SKM-1 treated with dmso at 0.1 percent for 144 hours (cell line): ENCODE data around the gene MMP24.
"Not testable (repeated sequence)": the region's sequence is repeated elsewhere in the genome, so short reads cannot be mapped to it uniquely, and the experiment has no call there.

ENCODE experiments used
- DNase-seq: peaks from one replicate; lab custom pipeline; 2025; ENCODE audit not compliant: unreplicated experiment; lab: John Stamatoyannopoulos, UW

Gene MMP24

DNA sequence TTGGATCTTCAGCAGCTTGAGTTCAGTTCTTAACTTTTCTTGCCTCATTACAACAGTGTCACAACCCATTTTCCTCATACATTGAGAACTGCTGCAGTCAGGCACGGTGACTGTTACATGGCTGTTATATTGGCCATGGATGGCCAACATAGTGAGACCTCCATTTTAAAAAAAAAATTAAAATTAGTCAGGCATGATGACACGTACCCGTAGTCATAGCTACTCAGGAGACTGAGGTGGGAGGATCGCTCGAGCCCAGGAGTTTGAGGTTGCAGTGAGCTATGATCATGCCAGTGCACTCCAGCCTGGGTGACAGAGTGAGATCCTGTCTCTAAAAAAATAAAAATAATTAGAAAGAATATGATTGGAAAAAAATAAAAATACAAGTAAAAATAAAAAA lies 9.9 kb upstream of the MMP24 start:
- DNase-seq = no peak

DNA sequence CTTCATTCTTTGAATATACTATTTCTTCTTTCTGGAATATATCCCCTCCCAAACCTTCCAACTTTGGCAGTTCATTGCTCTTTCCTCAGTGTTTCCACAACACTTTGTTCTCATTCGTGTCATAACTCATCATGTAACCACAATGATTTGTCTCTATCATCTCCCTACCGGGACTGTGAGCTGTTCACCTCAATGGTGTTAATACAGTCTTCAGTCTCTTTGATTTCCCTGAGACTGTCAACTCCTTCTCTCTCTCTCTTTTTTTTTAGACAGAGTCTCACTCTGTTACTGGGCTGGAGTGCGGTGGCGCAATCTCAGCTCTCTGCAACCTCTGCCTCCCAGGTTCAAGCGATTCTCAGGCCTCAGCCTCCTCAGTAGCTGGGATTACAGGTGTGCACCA lies 2.5 kb upstream of the MMP24 start:
- DNase-seq = no peak

GRCh38 chr20:35224536-35224935 lies 2.0 kb upstream of the MMP24 start:
- no peak for DNase-seq

DNA sequence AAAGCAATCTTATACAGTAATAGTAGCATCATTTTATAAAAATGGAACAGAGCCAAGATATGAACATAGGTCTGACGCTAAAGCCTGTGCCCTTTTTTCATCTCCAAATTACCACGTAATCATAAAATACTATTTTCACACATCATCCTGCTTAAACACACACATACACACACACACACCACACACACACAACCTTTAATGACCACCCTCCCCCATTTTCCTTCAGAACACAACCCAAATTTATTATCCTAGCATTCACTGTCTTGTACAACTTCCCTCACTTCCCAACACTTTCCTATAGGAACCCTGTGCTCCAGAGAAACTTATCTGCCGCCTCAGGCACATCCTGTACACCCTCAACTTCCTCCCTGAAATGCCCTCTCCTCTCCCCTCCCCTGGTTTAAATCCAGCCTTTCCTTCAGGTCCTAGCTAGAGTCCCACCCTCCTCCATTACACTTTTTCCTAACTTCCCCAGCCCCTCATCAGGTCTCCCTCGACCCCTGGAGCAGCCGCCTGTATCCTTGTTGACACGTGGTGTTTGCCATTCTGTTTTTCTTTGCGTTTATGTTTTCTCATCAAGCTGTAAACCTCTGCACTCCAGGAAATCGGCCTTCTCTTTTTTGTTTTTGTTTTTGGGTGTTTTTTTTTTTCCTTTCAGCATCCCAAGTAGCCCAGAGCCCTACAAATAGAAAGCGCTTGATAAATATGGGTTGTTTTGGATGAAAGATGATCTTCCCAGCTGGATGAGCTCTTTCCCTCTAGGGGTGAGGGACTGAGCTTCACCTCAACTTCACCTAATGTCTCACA lies 968 bp upstream of the MMP24 start:
- DNase-seq = no peak

DNA sequence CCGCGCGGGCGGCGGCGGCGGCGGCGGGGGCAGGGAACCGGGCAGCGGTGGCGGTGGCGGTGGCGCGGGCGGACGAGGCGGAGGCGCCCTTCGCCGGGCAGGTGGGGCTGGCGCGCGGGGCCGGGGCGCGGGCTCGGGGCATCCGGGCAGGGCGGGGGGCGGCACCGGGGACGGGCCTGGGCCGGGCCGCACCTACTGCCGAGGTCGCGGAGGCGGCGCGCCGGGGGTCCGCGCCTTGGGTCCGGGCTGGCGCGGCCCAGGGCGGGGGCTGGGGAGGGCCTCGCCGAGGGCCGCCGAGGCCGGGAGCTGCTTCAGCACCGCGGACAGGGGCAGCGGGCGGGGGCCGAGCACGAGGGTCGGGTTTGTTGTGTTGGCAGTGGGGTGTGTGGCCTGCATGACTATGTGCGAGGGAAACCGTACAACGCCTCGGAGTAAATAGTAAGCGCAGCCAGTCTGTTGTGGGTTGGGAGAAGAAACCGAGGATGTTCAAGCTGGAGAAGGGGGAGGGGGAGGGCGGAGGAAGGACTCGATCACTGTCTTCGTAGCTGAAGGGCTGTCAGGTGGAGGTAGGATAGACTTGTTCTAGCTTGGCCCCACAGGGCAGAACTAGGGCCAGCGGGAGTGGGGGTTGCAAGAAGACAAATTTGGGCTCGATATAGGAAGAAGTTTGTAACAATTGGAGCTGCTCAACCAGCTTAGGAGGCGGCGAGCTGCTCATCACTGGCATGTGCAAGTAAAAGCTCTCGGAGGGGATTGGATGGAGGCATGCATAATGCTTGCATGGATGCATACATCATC lies 593 bp downstream of the MMP24 start:
- DNase-seq = no peak

DNA sequence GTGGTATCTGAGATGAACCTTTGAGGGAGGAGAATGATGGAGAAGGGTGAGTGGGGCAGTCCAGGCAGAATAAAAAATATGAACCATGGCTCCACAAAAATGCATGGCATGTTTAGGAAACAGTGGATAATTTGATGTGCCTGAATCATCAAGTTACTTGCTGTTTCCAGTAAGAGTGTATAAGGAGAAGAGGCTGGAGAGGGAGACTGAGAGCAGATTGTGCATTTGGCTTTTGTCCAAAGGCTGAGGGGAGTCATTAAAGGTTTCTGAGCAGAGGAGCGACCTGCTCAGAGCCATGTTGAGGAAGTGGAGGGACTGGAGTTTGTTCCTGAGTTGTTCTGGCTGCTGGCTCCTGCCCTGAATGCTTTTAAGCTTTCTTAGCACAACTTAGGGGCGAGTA lies 6.1 kb downstream of the MMP24 start:
- no peak for DNase-seq

DNA sequence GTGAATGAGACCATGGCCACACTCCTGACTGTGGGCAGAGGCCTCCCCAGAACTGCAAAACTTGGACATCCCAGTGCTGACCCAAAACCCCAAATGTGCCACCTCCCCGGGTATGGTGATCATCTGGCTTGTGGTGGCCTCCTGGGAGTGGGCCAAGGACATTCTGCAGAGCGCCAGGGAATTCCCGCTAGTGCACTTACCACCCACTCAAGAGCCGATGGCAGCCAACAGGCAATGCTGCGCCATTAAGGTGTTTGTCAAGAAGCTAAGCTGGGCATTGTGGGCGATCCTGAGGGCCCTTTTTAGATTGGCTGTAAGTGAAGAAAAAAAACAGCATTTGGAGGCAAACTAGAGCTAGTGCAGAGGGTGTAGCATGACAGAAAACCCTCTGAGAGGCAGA lies 9.4 kb downstream of the MMP24 start:
- DNase-seq = no peak

DNA sequence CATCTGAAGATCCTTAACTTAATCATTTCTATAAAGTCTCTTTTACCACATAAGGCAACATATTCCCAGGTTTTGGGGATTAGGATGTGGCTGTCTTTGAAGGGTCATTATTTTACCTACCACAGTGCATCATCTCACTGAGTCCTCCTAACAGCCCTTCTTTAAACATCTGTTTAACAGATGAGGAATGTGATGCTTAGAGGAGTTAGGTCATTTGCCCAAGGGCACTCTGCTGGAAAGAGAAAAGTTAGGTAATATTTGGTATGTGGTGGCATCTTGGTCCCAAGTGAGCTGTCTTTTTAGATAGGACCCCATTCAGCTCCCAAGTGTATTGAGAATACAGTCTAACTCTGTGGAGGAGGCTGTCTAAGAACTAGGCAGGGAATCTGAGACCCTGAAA lies 11.0 kb downstream of the MMP24 start:
- DNase-seq = no peak

DNA sequence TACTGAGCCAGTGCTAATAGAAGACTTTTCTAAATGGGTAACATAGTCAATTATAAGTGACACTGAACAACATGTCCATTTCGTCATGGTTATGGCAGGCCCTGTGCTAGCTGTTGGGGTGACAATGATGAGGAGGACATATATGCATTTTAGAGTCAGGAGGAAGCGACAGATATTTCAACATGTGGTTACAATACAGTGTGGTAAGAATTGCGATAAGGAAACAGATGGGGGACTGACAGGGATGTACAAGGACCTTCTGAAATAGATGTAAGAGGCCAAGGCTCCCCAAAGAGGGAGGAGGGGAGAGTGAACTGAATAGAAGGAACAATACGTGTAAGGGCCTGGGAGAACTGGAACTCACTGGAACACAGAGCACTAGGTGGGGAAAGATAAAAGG lies 11.7 kb downstream of the MMP24 start:
- peak; percentile 92 for DNase-seq

DNA sequence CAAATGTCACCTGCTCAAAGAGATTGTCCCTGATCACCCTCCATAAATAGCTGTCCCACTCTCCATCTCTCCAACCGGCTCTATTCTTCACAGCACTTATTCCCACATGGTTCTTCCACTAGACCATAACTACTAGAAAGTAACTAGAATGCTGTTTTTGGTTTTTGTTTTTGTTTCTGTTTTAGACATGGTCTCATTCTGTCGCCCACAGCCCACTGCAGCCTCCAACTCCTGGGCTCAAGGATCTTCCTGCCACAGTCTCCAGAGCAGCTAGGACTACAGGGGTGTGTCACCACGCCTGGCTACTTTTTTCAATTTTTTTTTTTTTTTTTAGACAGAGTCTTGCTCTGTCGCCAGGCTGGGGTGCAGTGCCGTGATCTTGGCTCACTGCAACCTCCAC lies 12.2 kb downstream of the MMP24 start:
- no peak for DNase-seq

DNA sequence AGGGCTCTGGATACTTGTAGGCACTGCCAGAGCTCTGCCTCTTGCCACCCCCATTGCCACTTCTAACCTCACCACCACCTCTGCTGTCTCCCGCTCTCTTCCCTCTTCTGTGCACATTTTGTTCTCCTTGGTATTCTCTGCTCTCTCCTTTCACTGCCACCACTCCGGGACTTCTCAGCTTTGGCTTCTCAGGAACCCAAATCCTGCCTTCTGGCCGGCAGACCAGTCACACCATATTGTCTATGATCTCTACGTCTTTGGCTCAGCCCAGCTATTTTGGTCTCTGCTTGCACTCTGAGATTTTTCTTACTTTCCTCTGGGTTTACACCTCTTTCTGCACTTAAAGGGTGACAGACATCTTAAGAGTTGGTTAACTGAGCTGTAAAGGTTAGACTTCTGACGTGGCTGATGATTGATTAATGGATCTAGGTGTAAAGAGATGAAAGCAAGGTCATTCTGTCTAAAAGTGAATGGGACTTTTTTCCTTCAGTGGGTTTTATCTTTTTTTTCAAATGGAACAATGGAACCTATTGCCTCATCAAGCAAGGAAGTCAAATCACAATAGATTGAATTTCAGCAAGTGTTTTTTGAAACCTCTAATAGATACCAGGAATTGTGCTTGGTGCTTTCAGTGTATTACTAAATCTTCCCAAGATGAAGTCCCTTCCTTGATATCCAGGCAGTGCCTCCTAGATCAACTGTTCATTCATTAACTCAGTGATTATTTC lies 13.8 kb downstream of the MMP24 start:
- no peak for DNase-seq

- no peak for DNase-seq
Measured at GRCh38 chr20:35240811-35241293, 14.4 kb downstream of the MMP24 start.

DNA sequence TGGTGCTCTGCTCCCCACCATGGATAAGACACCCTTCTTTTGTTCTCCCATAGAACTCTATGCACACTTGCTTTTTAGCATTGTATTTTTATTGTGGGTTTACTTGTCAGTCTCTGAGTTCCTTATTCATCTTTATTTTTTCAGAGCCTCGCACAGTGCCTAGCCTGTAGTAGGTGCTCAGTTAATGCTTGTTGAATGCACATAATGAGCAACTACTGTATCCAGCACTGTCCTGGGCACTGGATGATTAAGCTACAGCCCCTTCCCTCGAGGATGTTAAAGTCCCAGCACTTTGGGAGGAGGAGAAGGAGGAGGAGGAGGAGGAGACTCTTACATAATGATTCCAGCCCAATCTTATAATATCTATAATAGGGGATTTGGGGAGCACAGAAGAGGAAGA lies 16.8 kb downstream of the MMP24 start:
- no peak for DNase-seq

DNA sequence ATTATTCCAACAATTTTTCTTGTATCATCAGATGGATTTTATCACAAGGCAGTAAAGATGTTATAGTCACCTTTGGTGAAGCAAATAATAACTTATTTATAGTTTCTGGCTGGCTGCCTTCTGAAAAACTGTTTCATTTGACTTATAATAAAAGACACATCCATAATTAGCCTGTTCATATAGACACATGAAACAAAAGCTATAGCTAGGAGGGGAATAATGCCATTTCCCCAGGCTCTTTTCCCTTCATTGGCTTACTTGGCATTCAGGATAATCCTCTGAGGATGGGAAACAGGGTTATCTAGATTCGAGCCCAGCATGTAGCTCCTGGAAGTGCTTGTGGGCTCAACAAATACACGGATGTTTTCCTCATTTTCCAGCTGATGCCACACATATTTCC lies 17.5 kb downstream of the MMP24 start:
- DNase-seq = no peak

GRCh38 chr20:35246723-35247122 lies 20.2 kb downstream of the MMP24 start:
- DNase-seq = no peak

GRCh38 chr20:35248641-35249475 lies 22.4 kb downstream of the MMP24 start:
- no peak for DNase-seq

GRCh38 chr20:35251613-35251940 lies 25.1 kb downstream of the MMP24 start:
- DNase-seq = no peak

DNA sequence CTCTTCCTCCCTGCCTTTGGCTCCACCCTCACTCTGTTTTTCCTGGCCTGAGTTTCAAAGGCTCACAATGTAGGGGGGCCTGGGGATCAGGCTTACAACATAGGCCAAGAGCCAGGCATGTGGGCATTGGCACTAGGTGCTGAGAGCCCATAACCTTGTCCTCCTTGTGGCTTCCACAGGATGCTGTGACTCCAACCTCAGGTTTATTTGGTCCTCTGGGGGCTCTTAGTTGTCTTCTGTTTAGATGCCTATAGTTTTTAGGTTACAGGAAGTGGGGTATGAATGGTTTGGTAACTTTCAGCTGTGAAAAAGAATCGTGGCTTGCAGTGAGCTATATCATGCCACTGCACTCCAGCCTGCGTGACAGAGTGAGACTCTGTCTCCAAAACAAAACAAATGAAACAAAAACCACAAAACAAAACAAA lies 25.6 kb downstream of the MMP24 start:
- no peak for DNase-seq

GRCh38 chr20:35252598-35252997 lies 26.1 kb downstream of the MMP24 start:
- not testable (repeated sequence) for DNase-seq

- no peak for DNase-seq
Measured at GRCh38 chr20:35253010-35253409, 26.5 kb downstream of the MMP24 start.

GRCh38 chr20:35254448-35254999 lies 28.0 kb downstream of the MMP24 start:
- no peak for DNase-seq
